ENCODE data around the gene CNIH2.
"Not testable (repeated sequence)": the region's sequence is repeated elsewhere in the genome, so short reads cannot be mapped to it uniquely, and the experiment has no call there.

CNIH2 gene

DNA sequence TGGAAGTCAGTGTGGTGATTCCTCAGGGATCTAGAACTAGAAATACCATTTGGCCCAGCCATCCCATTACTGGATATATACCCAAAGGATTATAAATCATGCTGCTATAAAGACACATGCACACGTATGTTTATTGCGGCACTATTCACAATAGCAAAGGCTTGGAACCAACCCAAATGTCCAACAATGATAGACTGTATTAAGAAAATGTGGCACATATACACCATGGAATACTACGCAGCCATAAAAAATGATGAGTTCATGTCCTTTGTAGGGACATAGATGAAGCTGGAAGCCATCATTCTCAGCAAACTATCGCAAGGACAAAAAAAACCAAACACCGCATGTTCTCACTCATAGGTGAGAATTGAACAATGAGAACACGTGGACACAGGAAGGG, 42.8 kb downstream of the CNIH2 start:
- H3K4me1 ChIP-seq (ENCODE audit: control extremely low read depth in 1 of 4, control insufficient read depth in 4 of 4, insufficient read depth in 4 of 4, low read length in 3 of 4), result peaks cover 11 to 42% (median 35%) of the 10 kb centered on the region in 4 experiments
- H3K27ac ChIP-seq (ENCODE audit: insufficient read depth in 1 of 2, low read depth in 1 of 2, low read length in 2 of 2, poor library complexity in 1 of 2, severe bottlenecking in 2 of 2); H3K36me3 ChIP-seq (ENCODE audit: control insufficient read depth in 4 of 4, insufficient read depth in 4 of 4, low read length in 3 of 4); DNase-seq; CTCF ChIA-PET; H3K9me3 ChIP-seq (ENCODE audit: control extremely low read depth in 1 of 5, control insufficient read depth in 4 of 5, insufficient read depth in 2 of 5, low read depth in 1 of 5, low read length in 4 of 5); H3K4me3 ChIP-seq (ENCODE audit: control insufficient read depth in 1 of 7, extremely low read depth in 1 of 7, insufficient read depth in 4 of 7, low read depth in 2 of 7, low read length in 6 of 7); H3K27me3 ChIP-seq (replicated peaks in 2 of 5; ENCODE audit: control insufficient read depth in 4 of 5, insufficient read depth in 5 of 5, low read length in 4 of 5): not testable (repeated sequence)
- WGBS (ENCODE audit: insufficient coverage), result 94% methylated on average over 3 of the region's 6 CpGs
- POLR2A ChIA-PET, result interaction anchor here (1.4 kb wide), 1 partner anchor 8 kb away, joined by 4 read pairs; no protein-coding TSS in a partner anchor

DNA sequence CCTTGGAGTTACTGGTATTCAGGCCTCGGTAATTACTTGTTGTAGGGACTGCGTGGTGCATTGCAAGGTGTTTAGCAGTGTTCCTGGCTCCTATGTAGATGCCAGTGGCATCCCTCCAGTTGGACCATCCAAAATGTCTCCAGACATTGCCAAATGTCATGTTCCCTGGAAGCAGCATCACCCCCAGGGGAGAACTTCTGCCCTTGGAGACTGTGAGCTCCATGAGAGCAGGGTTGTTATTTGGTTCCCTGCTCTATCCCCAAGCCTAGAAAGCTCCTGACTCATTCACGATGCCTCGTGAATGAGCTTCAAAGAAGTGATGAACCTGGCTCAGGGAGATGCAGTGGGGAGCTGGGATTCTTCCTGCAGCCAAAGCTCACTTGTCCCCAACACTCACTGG, 43.6 kb downstream of the CNIH2 start:
- no peak for DNase-seq
- 91% methylated on average over 3 of the region's 4 CpGs for WGBS (ENCODE audit: insufficient coverage)
- Histone ChIP-seq H3K27ac (ENCODE audit: insufficient read depth in 1 of 2, low read depth in 1 of 2, low read length in 2 of 2, poor library complexity in 1 of 2, severe bottlenecking in 2 of 2) (no peak overlapping the region), H3K4me3 (ENCODE audit: control insufficient read depth in 1 of 7, extremely low read depth in 1 of 7, insufficient read depth in 4 of 7, low read depth in 2 of 7, low read length in 6 of 7) (no peak overlapping the region), H3K27me3 (replicated peaks in 2 of 5; ENCODE audit: control insufficient read depth in 4 of 5, insufficient read depth in 5 of 5, low read length in 4 of 5) (no peaks in the 10 kb centered on the region), H3K36me3 (ENCODE audit: control insufficient read depth in 4 of 4, insufficient read depth in 4 of 4, low read length in 3 of 4) (no peaks in the 10 kb centered on the region), H3K9me3 (ENCODE audit: control extremely low read depth in 1 of 5, control insufficient read depth in 4 of 5, insufficient read depth in 2 of 5, low read depth in 1 of 5, low read length in 4 of 5) (no peaks in the 10 kb centered on the region), H3K4me1 (ENCODE audit: control extremely low read depth in 1 of 4, control insufficient read depth in 4 of 4, insufficient read depth in 4 of 4, low read length in 3 of 4) (peaks cover 11 to 44% (median 38%) of the 10 kb centered on the region in 4 experiments)
- ChIA-PET CTCF (interaction anchor here (1.1 to 1.8 kb wide), 3 partner anchors 9 to 13 kb away, joined by 7 to 8 read pairs (median 7); partner anchors contain the start of gene RIN1), POLR2A (interaction anchor here (1.4 kb wide), 1 partner anchor 9 kb away, joined by 4 read pairs; no protein-coding TSS in a partner anchor)

GRCh38 chr11:66322732-66323427, 44.9 kb downstream of the CNIH2 start:
- Histone ChIP-seq H3K27ac (ENCODE audit: insufficient read depth in 1 of 2, low read depth in 1 of 2, low read length in 2 of 2, poor library complexity in 1 of 2, severe bottlenecking in 2 of 2) (no peak overlapping the region), H3K4me3 (ENCODE audit: control insufficient read depth in 1 of 7, extremely low read depth in 1 of 7, insufficient read depth in 4 of 7, low read depth in 2 of 7, low read length in 6 of 7) (no peak overlapping the region), H3K36me3 (ENCODE audit: control insufficient read depth in 4 of 4, insufficient read depth in 4 of 4, low read length in 3 of 4) (no peaks in the 10 kb centered on the region), H3K4me1 (ENCODE audit: control extremely low read depth in 1 of 4, control insufficient read depth in 4 of 4, insufficient read depth in 4 of 4, low read length in 3 of 4) (peaks cover 11 to 45% (median 29%) of the 10 kb centered on the region in 4 experiments), H3K9me3 (ENCODE audit: control extremely low read depth in 1 of 5, control insufficient read depth in 4 of 5, insufficient read depth in 2 of 5, low read depth in 1 of 5, low read length in 4 of 5) (no peaks in the 10 kb centered on the region), H3K27me3 (replicated peaks in 2 of 5; ENCODE audit: control insufficient read depth in 4 of 5, insufficient read depth in 5 of 5, low read length in 4 of 5) (no peaks in the 10 kb centered on the region)
- whole genome bisulfite sequencing (ENCODE audit: insufficient coverage), result 97% methylated on average over 7 of the region's 11 CpGs
- ChIA-PET CTCF (interaction anchor here (1.8 kb wide), 2 partner anchors 12 kb away, joined by 7 to 8 read pairs; partner anchors contain the start of gene RIN1), POLR2A (no interaction called here)
- no peak for DNase-seq

GRCh38 chr11:66323684-66324083, 45.7 kb downstream of the CNIH2 start:
- Histone ChIP-seq H3K4me1 (ENCODE audit: control extremely low read depth in 1 of 4, control insufficient read depth in 4 of 4, insufficient read depth in 4 of 4, low read length in 3 of 4) (peaks cover 6 to 44% (median 28%) of the 10 kb centered on the region in 4 experiments), H3K4me3 (ENCODE audit: control insufficient read depth in 1 of 7, extremely low read depth in 1 of 7, insufficient read depth in 4 of 7, low read depth in 2 of 7, low read length in 6 of 7) (no peak overlapping the region), H3K9me3 (ENCODE audit: control extremely low read depth in 1 of 5, control insufficient read depth in 4 of 5, insufficient read depth in 2 of 5, low read depth in 1 of 5, low read length in 4 of 5) (no peaks in the 10 kb centered on the region), H3K27me3 (replicated peaks in 2 of 5; ENCODE audit: control insufficient read depth in 4 of 5, insufficient read depth in 5 of 5, low read length in 4 of 5) (no peaks in the 10 kb centered on the region), H3K36me3 (ENCODE audit: control insufficient read depth in 4 of 4, insufficient read depth in 4 of 4, low read length in 3 of 4) (no peaks in the 10 kb centered on the region), H3K27ac (ENCODE audit: insufficient read depth in 1 of 2, low read depth in 1 of 2, low read length in 2 of 2, poor library complexity in 1 of 2, severe bottlenecking in 2 of 2) (no peak overlapping the region)
- CTCF ChIA-PET, result interaction anchor here (1.4 to 4.0 kb wide), 2 partner anchors 12 to 31 kb away, joined by 3 to 44 read pairs; no protein-coding TSS in a partner anchor
- POLR2A ChIA-PET, result no interaction called here
- 100% methylated on average over 1 of the region's 1 CpG for WGBS (ENCODE audit: insufficient coverage)
- DNase-seq, result no peak

GRCh38 chr11:66324664-66325063, 46.7 kb downstream of the CNIH2 start:
- WGBS (ENCODE audit: insufficient coverage), result 100% methylated on average over 3 of the region's 10 CpGs
- H3K4me3 ChIP-seq (ENCODE audit: control insufficient read depth in 1 of 7, extremely low read depth in 1 of 7, insufficient read depth in 4 of 7, low read depth in 2 of 7, low read length in 6 of 7), result no peak overlapping the region
- POLR2A ChIA-PET, result no interaction called here
- no peak overlapping the region for H3K27ac ChIP-seq (ENCODE audit: insufficient read depth in 1 of 2, low read depth in 1 of 2, low read length in 2 of 2, poor library complexity in 1 of 2, severe bottlenecking in 2 of 2)
- CTCF ChIA-PET, result interaction anchor here (1.4 to 4.0 kb wide), 2 partner anchors 13 to 30 kb away, joined by 3 to 44 read pairs; no protein-coding TSS in a partner anchor
- H3K27me3 ChIP-seq (replicated peaks in 2 of 5; ENCODE audit: control insufficient read depth in 4 of 5, insufficient read depth in 5 of 5, low read length in 4 of 5), result no peaks in the 10 kb centered on the region
- no peak for DNase-seq
- no peaks in the 10 kb centered on the region for H3K36me3 ChIP-seq (ENCODE audit: control insufficient read depth in 4 of 4, insufficient read depth in 4 of 4, low read length in 3 of 4)
- H3K4me1 ChIP-seq (ENCODE audit: control extremely low read depth in 1 of 4, control insufficient read depth in 4 of 4, insufficient read depth in 4 of 4, low read length in 3 of 4), result peaks cover 0 to 37% (median 24%) of the 10 kb centered on the region in 4 experiments
- no peaks in the 10 kb centered on the region for H3K9me3 ChIP-seq (ENCODE audit: control extremely low read depth in 1 of 5, control insufficient read depth in 4 of 5, insufficient read depth in 2 of 5, low read depth in 1 of 5, low read length in 4 of 5)

DNA sequence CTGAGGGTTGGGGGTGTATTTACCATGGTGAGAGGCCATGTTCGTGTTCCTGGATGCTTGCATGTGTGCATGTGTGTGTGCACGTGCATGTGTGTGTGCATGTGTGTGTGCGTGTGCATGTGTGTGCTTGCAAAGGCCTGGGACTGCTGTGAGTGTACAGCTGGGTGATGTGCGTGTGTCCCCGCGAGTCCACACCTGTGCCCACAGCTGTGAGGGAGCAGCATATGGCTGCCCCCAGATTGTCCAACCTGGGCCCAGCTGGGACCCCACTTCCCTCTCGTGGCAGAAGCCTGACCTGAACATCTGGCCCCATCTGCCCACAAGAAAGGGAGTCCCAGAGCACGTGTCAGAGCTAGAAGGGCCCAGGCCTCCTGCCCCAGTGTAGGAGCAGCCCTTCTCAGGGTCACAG, 47.3 kb downstream of the CNIH2 start:
- Histone ChIP-seq H3K9me3 (ENCODE audit: control extremely low read depth in 1 of 5, control insufficient read depth in 4 of 5, insufficient read depth in 2 of 5, low read depth in 1 of 5, low read length in 4 of 5) (no peaks in the 10 kb centered on the region), H3K4me3 (ENCODE audit: control insufficient read depth in 1 of 7, extremely low read depth in 1 of 7, insufficient read depth in 4 of 7, low read depth in 2 of 7, low read length in 6 of 7) (no peak overlapping the region), H3K27me3 (replicated peaks in 2 of 5; ENCODE audit: control insufficient read depth in 4 of 5, insufficient read depth in 5 of 5, low read length in 4 of 5) (no peaks in the 10 kb centered on the region), H3K27ac (ENCODE audit: insufficient read depth in 1 of 2, low read depth in 1 of 2, low read length in 2 of 2, poor library complexity in 1 of 2, severe bottlenecking in 2 of 2) (no peak overlapping the region), H3K4me1 (ENCODE audit: control extremely low read depth in 1 of 4, control insufficient read depth in 4 of 4, insufficient read depth in 4 of 4, low read length in 3 of 4) (peaks cover 0 to 37% (median 24%) of the 10 kb centered on the region in 4 experiments), H3K36me3 (ENCODE audit: control insufficient read depth in 4 of 4, insufficient read depth in 4 of 4, low read length in 3 of 4) (no peaks in the 10 kb centered on the region)
- POLR2A ChIA-PET, result interaction anchor here (0.5 kb wide), 1 partner anchor 140 kb away, joined by 3 read pairs; no protein-coding TSS in a partner anchor
- CTCF ChIA-PET, result interaction anchor here (1.4 to 4.0 kb wide), 2 partner anchors 13 to 29 kb away, joined by 3 to 44 read pairs; no protein-coding TSS in a partner anchor
- DNase-seq, result peak in 2 of 3 donors; percentile 77 to 87
- 58% methylated on average over 5 of the region's 8 CpGs for WGBS (ENCODE audit: insufficient coverage)
